DOHH2 (cell line): ENCODE results near the gene LRRC3.

ENCODE experiments used
- H3F3A ChIP-seq: fragments of 200-600 bp; sonication (generic), shearing (Covaris generic); 2 replicates; pipeline ENCODE4 v1.6.0; 2016; ENCODE audit warnings: antibody characterized with exemption, mild to moderate bottlenecking; ENCODE audit not compliant: control insufficient read depth, insufficient read depth
- H3K27ac ChIP-seq: fragments of 200-600 bp; sonication (generic); 2 replicates; pipeline ENCODE4 v1.5.1; 2014; ENCODE audit warnings: low read depth, mild to moderate bottlenecking, low read length, moderate library complexity
- H3K27me3 ChIP-seq: fragments of 200-600 bp; sonication (generic); 2 replicates; pipeline ENCODE4 v1.6.1; 2014; ENCODE audit warnings: mild to moderate bottlenecking, low read length, mixed read lengths; ENCODE audit not compliant: control insufficient read depth
- H3K36me3 ChIP-seq: fragments of 200-600 bp; sonication (generic); 2 replicates; pipeline ENCODE4 v1.6.1; 2014; ENCODE audit warnings: mild to moderate bottlenecking, low read length, moderate library complexity, mixed read lengths; ENCODE audit not compliant: control insufficient read depth
- H3K4me1 ChIP-seq: fragments of 200-600 bp; sonication (generic); 2 replicates; pipeline ENCODE4 v1.6.1; 2014; ENCODE audit warnings: mild to moderate bottlenecking, low read length, mixed read lengths; ENCODE audit not compliant: control insufficient read depth
- H3K4me2 ChIP-seq: fragments of 200-600 bp; sonication (generic); 2 replicates; pipeline ENCODE4 v1.6.0; 2014; ENCODE audit warnings: mild to moderate bottlenecking, low read length, moderate library complexity
- H3K4me3 ChIP-seq: fragments of 200-600 bp; sonication (generic); 2 replicates; pipeline ENCODE4 v1.5.1; 2014; ENCODE audit warnings: mild to moderate bottlenecking, low read length, mixed read lengths
- H3K79me2 ChIP-seq: fragments of 200-600 bp; sonication (generic); 2 replicates; pipeline ENCODE4 v1.6.1; 2014; ENCODE audit warnings: mild to moderate bottlenecking, low read length, mixed read lengths; ENCODE audit not compliant: control insufficient read depth
- H3K9me2 ChIP-seq: fragments of 200-600 bp; sonication (generic); replicated peaks from 2 replicates; pipeline ENCODE4 v1.6.1; 2014; ENCODE audit warnings: mild to moderate bottlenecking, low read length, mixed read lengths; ENCODE audit not compliant: control insufficient read depth
- H3K9me3 ChIP-seq: fragments of 200-600 bp; sonication (generic); 2 replicates; pipeline ENCODE4 v1.6.1; 2014; ENCODE audit warnings: antibody characterized with exemption, low read length, mixed read lengths; ENCODE audit not compliant: control insufficient read depth, insufficient read depth
- H4K20me1 ChIP-seq: fragments of 200-600 bp; sonication (generic); 2 replicates; pipeline ENCODE4 v1.6.0; 2014; ENCODE audit warnings: low read depth, mild to moderate bottlenecking, antibody characterized with exemption, low read length, moderate library complexity; ENCODE audit not compliant: control insufficient read depth, insufficient read depth
- CTCF ChIP-seq: fragments of 200-600 bp; sonication (generic); IDR thresholded peaks from one replicate; pipeline ENCODE4 v1.5.1; 2014; ENCODE audit warnings: antibody characterized with exemption, mild to moderate bottlenecking, low read depth, low read length; ENCODE audit not compliant: poor library complexity, severe bottlenecking
- EZH2phosphoT487 ChIP-seq: fragments of 200-600 bp; sonication (generic); IDR thresholded peaks from 2 replicates; pipeline ENCODE4 v1.6.1; 2017; ENCODE audit warnings: borderline replicate concordance, mild to moderate bottlenecking, antibody characterized with exemption, low read length, moderate library complexity, mixed read lengths

Gene LRRC3

DNA sequence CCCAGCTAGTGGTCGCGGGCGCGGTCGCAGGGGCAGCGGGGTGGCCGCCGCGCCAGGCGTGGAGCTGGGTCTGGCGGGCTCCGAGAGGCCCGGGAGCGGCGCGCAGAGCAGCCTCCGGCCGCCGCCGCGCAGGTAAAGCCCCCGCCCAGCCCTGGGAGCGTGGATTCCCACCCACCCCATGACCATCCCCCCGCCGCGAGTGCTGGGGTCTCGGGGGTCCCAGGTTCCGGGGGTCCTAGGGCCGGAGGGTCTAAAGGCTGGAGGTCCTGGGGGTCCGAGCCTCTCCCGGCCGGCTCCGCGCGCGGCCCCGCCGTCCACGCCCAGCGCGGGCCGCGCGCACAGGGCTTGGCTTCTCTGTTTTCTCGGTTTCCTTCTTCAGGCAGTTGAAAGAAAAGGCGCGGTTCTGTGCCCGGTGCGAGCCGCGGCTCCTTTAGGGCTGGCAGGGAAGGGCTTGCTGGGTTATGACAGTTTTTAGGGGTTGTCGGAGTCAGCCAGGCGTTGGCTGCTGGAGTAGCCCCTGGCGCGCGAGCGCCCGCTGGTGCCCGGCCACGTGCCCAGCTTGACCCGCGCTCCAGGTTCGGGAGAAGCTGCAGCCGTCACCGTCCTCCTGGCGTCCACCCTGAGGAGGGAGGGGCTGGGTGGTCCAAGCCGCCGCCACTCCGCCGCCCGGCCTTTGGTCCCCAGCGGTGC, 359 bp downstream of the LRRC3 start:
- Histone ChIP-seq H3K9me3 (peaks cover 4% of the 10 kb centered on the region; the same call in 1 of the 2 replicates), H4K20me1 (no peaks in the 10 kb centered on the region), H3K4me2 (no peak overlapping the region), H3K27ac (no peak overlapping the region), H3K27me3 (no peaks in the 10 kb centered on the region), H3K9me2 (no peaks in the 10 kb centered on the region), H3K79me2 (no peaks in the 10 kb centered on the region), H3K36me3 (no peaks in the 10 kb centered on the region), H3K4me3 (no peak overlapping the region), H3K4me1 (no peaks in the 10 kb centered on the region), H3F3A (no peaks in the 10 kb centered on the region)
- no peak for TF ChIP-seq EZH2phosphoT487

- H3K4me2 ChIP-seq: no peak overlapping the region
- H3K9me3 ChIP-seq: peaks cover 4% of the 10 kb centered on the region; the same call in 1 of the 2 replicates
- no peaks in the 10 kb centered on the region for H3K79me2 ChIP-seq
- H3K27ac ChIP-seq: no peak overlapping the region
- H3K27me3 ChIP-seq: no peaks in the 10 kb centered on the region
- TF ChIP-seq CTCF: no peak
- no peak for TF ChIP-seq EZH2phosphoT487
- no peaks in the 10 kb centered on the region for H3K9me2 ChIP-seq
- no peaks in the 10 kb centered on the region for H3F3A ChIP-seq
- H3K4me3 ChIP-seq: no peak overlapping the region
- no peaks in the 10 kb centered on the region for H3K36me3 ChIP-seq
- H3K4me1 ChIP-seq: no peaks in the 10 kb centered on the region
- no peaks in the 10 kb centered on the region for H4K20me1 ChIP-seq
These were observed 1.1 kb downstream of the LRRC3 start for GRCh38 chr21:44456214-44456914.

GRCh38 chr21:44456915-44457736, 1.8 kb downstream of the LRRC3 start:
- H3K79me2 ChIP-seq: no peaks in the 10 kb centered on the region
- H3K4me3 ChIP-seq: no peak overlapping the region
- H3K9me2 ChIP-seq: no peaks in the 10 kb centered on the region
- no peaks in the 10 kb centered on the region for H3K27me3 ChIP-seq
- TF ChIP-seq CTCF (no peak), EZH2phosphoT487 (no peak)
- H3K36me3 ChIP-seq: no peaks in the 10 kb centered on the region
- no peak overlapping the region for H3K27ac ChIP-seq
- H3F3A ChIP-seq: no peaks in the 10 kb centered on the region
- H4K20me1 ChIP-seq: no peaks in the 10 kb centered on the region
- H3K4me1 ChIP-seq: no peaks in the 10 kb centered on the region
- peaks cover 4% of the 10 kb centered on the region; the same call in 1 of the 2 replicates for H3K9me3 ChIP-seq
- H3K4me2 ChIP-seq: no peak overlapping the region
